HL-60 (cell line): ENCODE data around the gene CPSF4.
A peak's percentile ranks its signal among the peaks of the same experiment; 100 is the strongest.

Experiments
- DNase-seq, 2 experiments: peaks; one replicate each; pipeline ENCODE4 v3.0.0-alpha.2; 2010 to 2020; ENCODE audit warnings: low read depth in 1 of 2, low spot score in 1 of 2
- H3K27ac ChIP-seq: fragments of 250-450 bp; sonication (Bioruptor Pico); replicated peaks from 2 replicates; pipeline ENCODE4 v1.5.1; 2020; ENCODE audit warnings: mild to moderate bottlenecking, moderate library complexity
- H3K27me3 ChIP-seq: fragments of 250-450 bp; sonication (Bioruptor Pico); 2 replicates; pipeline ENCODE4 v1.5.1; 2021; ENCODE audit warnings: mild to moderate bottlenecking, moderate library complexity; ENCODE audit not compliant: insufficient read depth, poor library complexity, severe bottlenecking
- H3K4me3 ChIP-seq: replicated peaks from 2 replicates; pipeline ENCODE4 v1.5.1; 2011; ENCODE audit warnings: mild to moderate bottlenecking, control low read depth, low read length; ENCODE audit not compliant: insufficient read depth
- GABPA ChIP-seq: IDR thresholded peaks from 2 replicates; pipeline ENCODE4 v1.6.1; 2012; ENCODE audit warnings: low read depth
- POLR2AphosphoS5 ChIP-seq: IDR thresholded peaks from 2 replicates; pipeline ENCODE4 v1.6.1; 2012; ENCODE audit warnings: low read depth
- SPI1 ChIP-seq: IDR thresholded peaks from 2 replicates; pipeline ENCODE4 v1.6.1; 2012; ENCODE audit warnings: low read depth, mild to moderate bottlenecking, borderline replicate concordance
- TF ChIP-seq, protein P1 (sequence below): IDR thresholded peaks from 2 replicates; pipeline ENCODE4 v1.6.1; 2012; ENCODE audit warnings: low read depth; ENCODE audit not compliant: insufficient replicate concordance
- TF ChIP-seq, protein P2 (sequence below): IDR thresholded peaks from one replicate; pipeline ENCODE4 v1.5.1; 2011; ENCODE audit warnings: low read length, control low read depth, inconsistent platforms; ENCODE audit not compliant: insufficient read depth

Gene CPSF4

GRCh38 chr7:99452541-99452940, 13.8 kb downstream of the CPSF4 start:
- no peak for TF ChIP-seq GABPA
- TF ChIP-seq, protein P1, sequence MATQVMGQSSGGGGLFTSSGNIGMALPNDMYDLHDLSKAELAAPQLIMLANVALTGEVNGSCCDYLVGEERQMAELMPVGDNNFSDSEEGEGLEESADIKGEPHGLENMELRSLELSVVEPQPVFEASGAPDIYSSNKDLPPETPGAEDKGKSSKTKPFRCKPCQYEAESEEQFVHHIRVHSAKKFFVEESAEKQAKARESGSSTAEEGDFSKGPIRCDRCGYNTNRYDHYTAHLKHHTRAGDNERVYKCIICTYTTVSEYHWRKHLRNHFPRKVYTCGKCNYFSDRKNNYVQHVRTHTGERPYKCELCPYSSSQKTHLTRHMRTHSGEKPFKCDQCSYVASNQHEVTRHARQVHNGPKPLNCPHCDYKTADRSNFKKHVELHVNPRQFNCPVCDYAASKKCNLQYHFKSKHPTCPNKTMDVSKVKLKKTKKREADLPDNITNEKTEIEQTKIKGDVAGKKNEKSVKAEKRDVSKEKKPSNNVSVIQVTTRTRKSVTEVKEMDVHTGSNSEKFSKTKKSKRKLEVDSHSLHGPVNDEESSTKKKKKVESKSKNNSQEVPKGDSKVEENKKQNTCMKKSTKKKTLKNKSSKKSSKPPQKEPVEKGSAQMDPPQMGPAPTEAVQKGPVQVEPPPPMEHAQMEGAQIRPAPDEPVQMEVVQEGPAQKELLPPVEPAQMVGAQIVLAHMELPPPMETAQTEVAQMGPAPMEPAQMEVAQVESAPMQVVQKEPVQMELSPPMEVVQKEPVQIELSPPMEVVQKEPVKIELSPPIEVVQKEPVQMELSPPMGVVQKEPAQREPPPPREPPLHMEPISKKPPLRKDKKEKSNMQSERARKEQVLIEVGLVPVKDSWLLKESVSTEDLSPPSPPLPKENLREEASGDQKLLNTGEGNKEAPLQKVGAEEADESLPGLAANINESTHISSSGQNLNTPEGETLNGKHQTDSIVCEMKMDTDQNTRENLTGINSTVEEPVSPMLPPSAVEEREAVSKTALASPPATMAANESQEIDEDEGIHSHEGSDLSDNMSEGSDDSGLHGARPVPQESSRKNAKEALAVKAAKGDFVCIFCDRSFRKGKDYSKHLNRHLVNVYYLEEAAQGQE = no peak
- TF ChIP-seq, protein P2, sequence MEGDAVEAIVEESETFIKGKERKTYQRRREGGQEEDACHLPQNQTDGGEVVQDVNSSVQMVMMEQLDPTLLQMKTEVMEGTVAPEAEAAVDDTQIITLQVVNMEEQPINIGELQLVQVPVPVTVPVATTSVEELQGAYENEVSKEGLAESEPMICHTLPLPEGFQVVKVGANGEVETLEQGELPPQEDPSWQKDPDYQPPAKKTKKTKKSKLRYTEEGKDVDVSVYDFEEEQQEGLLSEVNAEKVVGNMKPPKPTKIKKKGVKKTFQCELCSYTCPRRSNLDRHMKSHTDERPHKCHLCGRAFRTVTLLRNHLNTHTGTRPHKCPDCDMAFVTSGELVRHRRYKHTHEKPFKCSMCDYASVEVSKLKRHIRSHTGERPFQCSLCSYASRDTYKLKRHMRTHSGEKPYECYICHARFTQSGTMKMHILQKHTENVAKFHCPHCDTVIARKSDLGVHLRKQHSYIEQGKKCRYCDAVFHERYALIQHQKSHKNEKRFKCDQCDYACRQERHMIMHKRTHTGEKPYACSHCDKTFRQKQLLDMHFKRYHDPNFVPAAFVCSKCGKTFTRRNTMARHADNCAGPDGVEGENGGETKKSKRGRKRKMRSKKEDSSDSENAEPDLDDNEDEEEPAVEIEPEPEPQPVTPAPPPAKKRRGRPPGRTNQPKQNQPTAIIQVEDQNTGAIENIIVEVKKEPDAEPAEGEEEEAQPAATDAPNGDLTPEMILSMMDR = no peak
- peak; percentile 41; the same call in 1 of the 2 replicates for TF ChIP-seq POLR2AphosphoS5
- no peak for TF ChIP-seq SPI1

GRCh38 chr7:99453105-99453504, 14.4 kb downstream of the CPSF4 start:
- H3K27me3 ChIP-seq = no peaks in the 10 kb centered on the region
- TF ChIP-seq GABPA (no peak), POLR2AphosphoS5 (0 out of 2 replicates have a peak, but pooled peaks have one; percentile 33)
- no peak overlapping the region for H3K27ac ChIP-seq
- DNase-seq = no peak
- no peak overlapping the region for H3K4me3 ChIP-seq

More at GRCh38 chr7:99452541-99452940, 13.8 kb downstream of the CPSF4 start:
- H3K27me3 ChIP-seq = no peaks in the 10 kb centered on the region
- H3K27ac ChIP-seq = no peak overlapping the region
- H3K4me3 ChIP-seq = no peak overlapping the region
- no peak for DNase-seq

- no peak overlapping the region for H3K4me3 ChIP-seq
- TF ChIP-seq GABPA (no peak), SPI1 (no peak), POLR2AphosphoS5 (no peak)
- TF ChIP-seq, protein P1 = no peak
- TF ChIP-seq, protein P2 = no peak
- no peak overlapping the region for H3K27ac ChIP-seq
- no peaks in the 10 kb centered on the region for H3K27me3 ChIP-seq
- no peak for DNase-seq
These were observed 17.1 kb downstream of the CPSF4 start for GRCh38 chr7:99455874-99456273.

- no peaks in the 10 kb centered on the region for H3K27me3 ChIP-seq
- no peak for DNase-seq
- H3K27ac ChIP-seq = no peak overlapping the region
- H3K4me3 ChIP-seq = no peak overlapping the region
- TF ChIP-seq, protein P2 = no peak
- no peak for TF ChIP-seq SPI1
These were observed 17.5 kb downstream of the CPSF4 start for GRCh38 chr7:99456288-99456687.
